GM21717 (cell line): ENCODE data around the gene THSD7B.

Experiments
- ATAC-seq: cut with Tn5 transposase; IDR thresholded peaks from one replicate; pipeline ENCODE4 v1.9.1; 2021; ENCODE audit warnings: mild to moderate bottlenecking, moderate library complexity; ENCODE audit not compliant: unreplicated experiment

The THSD7B gene

GRCh38 chr2:137183206-137183898, 418.0 kb downstream of the THSD7B start:
- no peak for ATAC-seq

- no peak for ATAC-seq
Measured at GRCh38 chr2:137185378-137186078, 420.2 kb downstream of the THSD7B start.

GRCh38 chr2:137187216-137187615, 421.9 kb downstream of the THSD7B start:
- no peak for ATAC-seq

- ATAC-seq, result no peak
Measured at GRCh38 chr2:137190411-137191195, 425.3 kb downstream of the THSD7B start.

- no peak for ATAC-seq
Measured at GRCh38 chr2:137192366-137193310, 427.3 kb downstream of the THSD7B start.

GRCh38 chr2:137193401-137193800, 428.1 kb downstream of the THSD7B start:
- no peak for ATAC-seq

- no peak for ATAC-seq
Measured at GRCh38 chr2:137194111-137194510, 428.8 kb downstream of the THSD7B start.

- ATAC-seq, result no peak
Measured at GRCh38 chr2:137199751-137200150, 434.4 kb downstream of the THSD7B start.

- no peak for ATAC-seq
Measured at GRCh38 chr2:137202318-137202717, 437.0 kb downstream of the THSD7B start.

GRCh38 chr2:137205324-137205723, 440.0 kb downstream of the THSD7B start:
- ATAC-seq, result no peak

GRCh38 chr2:137206069-137206468, 440.7 kb downstream of the THSD7B start:
- no peak for ATAC-seq

GRCh38 chr2:137207030-137207429, 441.7 kb downstream of the THSD7B start:
- ATAC-seq, result no peak

GRCh38 chr2:137208431-137208891, 443.1 kb downstream of the THSD7B start:
- no peak for ATAC-seq

- no peak for ATAC-seq
Measured at GRCh38 chr2:137210039-137210438, 444.7 kb downstream of the THSD7B start.

- ATAC-seq, result no peak
Measured at GRCh38 chr2:137211761-137212160, 446.4 kb downstream of the THSD7B start.

GRCh38 chr2:137220438-137220993, 455.2 kb downstream of the THSD7B start:
- no peak for ATAC-seq

- peak; percentile 68 for ATAC-seq
Measured at GRCh38 chr2:137221797-137222492, 456.6 kb downstream of the THSD7B start.

GRCh38 chr2:137223722-137224121, 458.4 kb downstream of the THSD7B start:
- no peak for ATAC-seq

GRCh38 chr2:137228566-137228965, 463.2 kb downstream of the THSD7B start:
- no peak for ATAC-seq

GRCh38 chr2:137229834-137230233, 464.5 kb downstream of the THSD7B start:
- ATAC-seq, result no peak
